Right lobe of liver (tissue), 4 donors: Measurements from ENCODE around the gene TMEM18.

Source experiments
- CTCF ChIP-seq, 4 donors: fragments of 200-600 bp in 3 of 4; fragments of 450-650 bp in 1 of 4; IDR thresholded peaks; one replicate each; pipeline versions ENCODE4 v1.5.1 to v1.8.0; 2016 to 2022; ENCODE audit warnings: antibody characterized with exemption in 4 of 4, mild to moderate bottlenecking in 2 of 4
- POLR2A ChIP-seq: fragments of 450-650 bp; IDR thresholded peaks from one replicate; pipeline ENCODE4 v1.6.1; 2017; ENCODE audit warnings: antibody characterized with exemption, mild to moderate bottlenecking
- donor health status: DM: no; HTN: no; CAD: no.
- donor health status: DM: no; HTN: no; CAD: no.
- donor health status: DM: no; HTN: yes; CAD: no.

- no peak for TF ChIP-seq POLR2A
- TF ChIP-seq CTCF (IDR thresholded peaks at IDR 0.05), result no peak
These were observed 16.4 kb downstream of the TMEM18 start for GRCh38 chr2:660586-661359.
